PC-3 (cell line): ENCODE results near the gene CRY1.

Experiments
- CTCF ChIP-seq: fragments of 300-600 bp; sonication (generic); conservative IDR thresholded peaks from 2 replicates; pipeline ENCODE4 v1.5.1; 2017; ENCODE audit warnings: antibody characterized with exemption, low read depth, mild to moderate bottlenecking, low read length
- EZH2 ChIP-seq: fragments of 300-600 bp; sonication (generic); IDR thresholded peaks from one replicate; pipeline ENCODE4 v1.6.1; 2017; ENCODE audit warnings: antibody characterized with exemption, mild to moderate bottlenecking, low read length; ENCODE audit not compliant: unreplicated experiment
- EZH2phosphoT487 ChIP-seq: fragments of 300-600 bp; sonication (generic); IDR thresholded peaks from 2 replicates; pipeline ENCODE4 v1.6.1; 2018; ENCODE audit warnings: mild to moderate bottlenecking, antibody characterized with exemption, low read length, borderline replicate concordance

GRCh38 chr12:107106241-107107025 is 13.1 kb upstream of the CRY1 start:
- TF ChIP-seq CTCF (no peak), EZH2 (no peak), EZH2phosphoT487 (no peak)
